DOHH2 (cell line): ENCODE results near the gene PCDH15.

Source experiments
- H3F3A ChIP-seq: fragments of 200-600 bp; sonication (generic), shearing (Covaris generic); 2 replicates; pipeline ENCODE4 v1.6.0; 2016; ENCODE audit warnings: antibody characterized with exemption, mild to moderate bottlenecking; ENCODE audit not compliant: control insufficient read depth, insufficient read depth
- H3K27ac ChIP-seq: fragments of 200-600 bp; sonication (generic); 2 replicates; pipeline ENCODE4 v1.5.1; 2014; ENCODE audit warnings: low read depth, mild to moderate bottlenecking, low read length, moderate library complexity
- H3K27me3 ChIP-seq: fragments of 200-600 bp; sonication (generic); 2 replicates; pipeline ENCODE4 v1.6.1; 2014; ENCODE audit warnings: mild to moderate bottlenecking, low read length, mixed read lengths; ENCODE audit not compliant: control insufficient read depth
- H3K36me3 ChIP-seq: fragments of 200-600 bp; sonication (generic); 2 replicates; pipeline ENCODE4 v1.6.1; 2014; ENCODE audit warnings: mild to moderate bottlenecking, low read length, moderate library complexity, mixed read lengths; ENCODE audit not compliant: control insufficient read depth
- H3K4me1 ChIP-seq: fragments of 200-600 bp; sonication (generic); 2 replicates; pipeline ENCODE4 v1.6.1; 2014; ENCODE audit warnings: mild to moderate bottlenecking, low read length, mixed read lengths; ENCODE audit not compliant: control insufficient read depth
- H3K4me2 ChIP-seq: fragments of 200-600 bp; sonication (generic); 2 replicates; pipeline ENCODE4 v1.6.0; 2014; ENCODE audit warnings: mild to moderate bottlenecking, low read length, moderate library complexity
- H3K4me3 ChIP-seq: fragments of 200-600 bp; sonication (generic); 2 replicates; pipeline ENCODE4 v1.5.1; 2014; ENCODE audit warnings: mild to moderate bottlenecking, low read length, mixed read lengths
- H3K79me2 ChIP-seq: fragments of 200-600 bp; sonication (generic); 2 replicates; pipeline ENCODE4 v1.6.1; 2014; ENCODE audit warnings: mild to moderate bottlenecking, low read length, mixed read lengths; ENCODE audit not compliant: control insufficient read depth
- H3K9me2 ChIP-seq: fragments of 200-600 bp; sonication (generic); replicated peaks from 2 replicates; pipeline ENCODE4 v1.6.1; 2014; ENCODE audit warnings: mild to moderate bottlenecking, low read length, mixed read lengths; ENCODE audit not compliant: control insufficient read depth
- H3K9me3 ChIP-seq: fragments of 200-600 bp; sonication (generic); 2 replicates; pipeline ENCODE4 v1.6.1; 2014; ENCODE audit warnings: antibody characterized with exemption, low read length, mixed read lengths; ENCODE audit not compliant: control insufficient read depth, insufficient read depth
- H4K20me1 ChIP-seq: fragments of 200-600 bp; sonication (generic); 2 replicates; pipeline ENCODE4 v1.6.0; 2014; ENCODE audit warnings: low read depth, mild to moderate bottlenecking, antibody characterized with exemption, low read length, moderate library complexity; ENCODE audit not compliant: control insufficient read depth, insufficient read depth
- CTCF ChIP-seq: fragments of 200-600 bp; sonication (generic); IDR thresholded peaks from one replicate; pipeline ENCODE4 v1.5.1; 2014; ENCODE audit warnings: antibody characterized with exemption, mild to moderate bottlenecking, low read depth, low read length; ENCODE audit not compliant: poor library complexity, severe bottlenecking
- EZH2phosphoT487 ChIP-seq: fragments of 200-600 bp; sonication (generic); IDR thresholded peaks from 2 replicates; pipeline ENCODE4 v1.6.1; 2017; ENCODE audit warnings: borderline replicate concordance, mild to moderate bottlenecking, antibody characterized with exemption, low read length, moderate library complexity, mixed read lengths

The PCDH15 gene

GRCh38 chr10:54742416-54742815 lies 58.6 kb downstream of the PCDH15 start:
- TF ChIP-seq CTCF (no peak), EZH2phosphoT487 (no peak)
- H3K27me3 ChIP-seq = no peaks in the 10 kb centered on the region

GRCh38 chr10:54728511-54728910 lies 72.5 kb downstream of the PCDH15 start:
- no peaks in the 10 kb centered on the region for H3K9me2 ChIP-seq
- no peaks in the 10 kb centered on the region for H3K27me3 ChIP-seq
- no peak overlapping the region for H3K4me3 ChIP-seq
- no peaks in the 10 kb centered on the region for H3F3A ChIP-seq
- H3K79me2 ChIP-seq = no peaks in the 10 kb centered on the region
- no peaks in the 10 kb centered on the region for H3K9me3 ChIP-seq
- no peaks in the 10 kb centered on the region for H3K36me3 ChIP-seq
- H4K20me1 ChIP-seq = no peaks in the 10 kb centered on the region
- H3K4me1 ChIP-seq = no peaks in the 10 kb centered on the region
- TF ChIP-seq CTCF = no peak
- TF ChIP-seq EZH2phosphoT487 = no peak
- no peak overlapping the region for H3K27ac ChIP-seq
- no peak overlapping the region for H3K4me2 ChIP-seq

More at GRCh38 chr10:54742416-54742815, 58.6 kb downstream of the PCDH15 start:
- Histone ChIP-seq H3K4me1 (no peaks in the 10 kb centered on the region), H3K9me2 (no peaks in the 10 kb centered on the region), H3K4me3 (no peak overlapping the region), H3F3A (no peaks in the 10 kb centered on the region), H4K20me1 (no peaks in the 10 kb centered on the region), H3K27ac (no peak overlapping the region), H3K79me2 (no peaks in the 10 kb centered on the region), H3K4me2 (no peak overlapping the region), H3K36me3 (no peaks in the 10 kb centered on the region), H3K9me3 (no peaks in the 10 kb centered on the region)

- TF ChIP-seq CTCF = no peak
- TF ChIP-seq EZH2phosphoT487 = no peak
- Histone ChIP-seq H3K4me1 (no peaks in the 10 kb centered on the region), H3K9me2 (no peaks in the 10 kb centered on the region), H3K27ac (no peak overlapping the region), H3K36me3 (no peaks in the 10 kb centered on the region), H3K79me2 (no peaks in the 10 kb centered on the region), H3F3A (no peaks in the 10 kb centered on the region), H3K4me2 (no peak overlapping the region), H3K9me3 (0 out of 2 replicates have a peak, but pooled peaks cover 3% of the 10 kb centered on the region), H4K20me1 (no peaks in the 10 kb centered on the region), H3K4me3 (no peak overlapping the region), H3K27me3 (no peaks in the 10 kb centered on the region)
Observed at GRCh38 chr10:54722075-54722474, 79.0 kb downstream of the PCDH15 start.

GRCh38 chr10:54710918-54711317 lies 90.1 kb downstream of the PCDH15 start:
- Histone ChIP-seq H3K4me3 (no peak overlapping the region), H3K4me1 (no peaks in the 10 kb centered on the region), H3K4me2 (no peak overlapping the region), H3K9me3 (no peaks in the 10 kb centered on the region), H3K9me2 (no peaks in the 10 kb centered on the region), H3F3A (no peaks in the 10 kb centered on the region), H3K79me2 (no peaks in the 10 kb centered on the region), H3K27me3 (no peaks in the 10 kb centered on the region), H3K27ac (no peak overlapping the region), H4K20me1 (no peaks in the 10 kb centered on the region), H3K36me3 (no peaks in the 10 kb centered on the region)
- TF ChIP-seq EZH2phosphoT487 (no peak), CTCF (no peak)
